K562 (cell line): ENCODE measurements around the gene CLSTN1. TPM values are rescaled to one million over a fixed set of nuclear protein-coding genes. Genes with fewer than 3 reads are reported as not detected.

Source experiments
- CBFA2T2 ChIP-seq: fragments of 450-650 bp; conservative IDR thresholded peaks from 2 replicates; pipeline ENCODE4 v1.6.1; 2017; ENCODE audit warnings: mild to moderate bottlenecking
- CC2D1A ChIP-seq: fragments of 450-650 bp; IDR thresholded peaks from 2 replicates; pipeline ENCODE4 v1.6.1; 2017; ENCODE audit warnings: mild to moderate bottlenecking
- CGGBP1 ChIP-seq: fragments of 250-450 bp; sonication (Bioruptor Pico); IDR thresholded peaks from 2 replicates; pipeline ENCODE4 v1.9.0; 2021; ENCODE audit warnings: mild to moderate bottlenecking
- CHAMP1 ChIP-seq: fragments of 450-650 bp; IDR thresholded peaks from 2 replicates; pipeline ENCODE4 v1.6.1; 2016; ENCODE audit warnings: mild to moderate bottlenecking
- CHD2 ChIP-seq: IDR thresholded peaks from 2 replicates; pipeline ENCODE4 v1.6.1; 2011; ENCODE audit warnings: low read depth, low read length
- HBP1 ChIP-seq: fragments of 450-650 bp; formaldehyde crosslinking; IDR thresholded peaks from 2 replicates; pipeline ENCODE4 v1.4.0; 2022; ENCODE audit warnings: missing genetic modification characterization
- LARP7 ChIP-seq: fragments of 450-650 bp; IDR thresholded peaks from 2 replicates; pipeline ENCODE4 v1.6.1; 2016
- MAZ ChIP-seq, 2 experiments: fragments of 450-650 bp in 1 of 2; sonication (generic) in 1 of 2; formaldehyde crosslinking; IDR thresholded peaks in 1 of 2; conservative IDR thresholded peaks in 1 of 2; 2 replicates each; pipeline versions ENCODE4 v1.4.0 to v1.5.0; 2020; ENCODE audit warnings: mild to moderate bottlenecking in 1 of 2, missing genetic modification reagents in 1 of 2
- MXI1 ChIP-seq: IDR thresholded peaks from 2 replicates; pipeline ENCODE4 v1.6.1; 2011; ENCODE audit warnings: low read depth, mild to moderate bottlenecking, improper control_type of control experiment, low read length
- NFE2L1 ChIP-seq: fragments of 450-650 bp; IDR thresholded peaks from 2 replicates; pipeline ENCODE4 v1.6.1; 2016; ENCODE audit warnings: missing genetic modification characterization, low read depth, mild to moderate bottlenecking, missing compliant biosample characterization, moderate library complexity, borderline replicate concordance
- NFIC ChIP-seq: fragments of 450-650 bp; IDR thresholded peaks from 2 replicates; pipeline ENCODE4 v1.6.1; 2017; ENCODE audit warnings: mild to moderate bottlenecking, inconsistent platforms
- NFXL1 ChIP-seq: fragments of 450-650 bp; formaldehyde crosslinking; IDR thresholded peaks from 2 replicates; pipeline ENCODE4 v1.4.0; 2021; ENCODE audit warnings: mild to moderate bottlenecking
- NR4A1 ChIP-seq, 2 experiments: fragments of 250-450 bp in 1 of 2; fragments of 450-650 bp in 1 of 2; sonication (Bioruptor Pico) in 1 of 2; IDR thresholded peaks; 2 replicates each; pipeline versions ENCODE4 v1.4.0 to v1.6.1; 2016 to 2020; ENCODE audit warnings: mild to moderate bottlenecking in 2 of 2, missing compliant biosample characterization in 1 of 2, missing genetic modification characterization in 1 of 2, moderate library complexity in 1 of 2
- PRPF4 ChIP-seq: fragments of 200-400 bp; formaldehyde crosslinking; IDR thresholded peaks from one replicate; pipeline ENCODE4 v1.6.1; 2017; ENCODE audit warnings: low read length, low read depth, mild to moderate bottlenecking; ENCODE audit not compliant: insufficient read depth, poor library complexity, severe bottlenecking
- PYGO2 ChIP-seq: fragments of 450-650 bp; IDR thresholded peaks from 2 replicates; pipeline ENCODE4 v1.6.1; 2016; ENCODE audit warnings: mild to moderate bottlenecking, missing genetic modification characterization, moderate library complexity, missing compliant biosample characterization
- SNIP1 ChIP-seq: fragments of 450-650 bp; IDR thresholded peaks from 2 replicates; pipeline ENCODE4 v1.7.1; 2017; ENCODE audit warnings: low read depth, mild to moderate bottlenecking
- TAF9B ChIP-seq: fragments of 450-650 bp; IDR thresholded peaks from 2 replicates; pipeline ENCODE4 v1.6.1; 2018; ENCODE audit warnings: mild to moderate bottlenecking; ENCODE audit not compliant: partially characterized antibody
- TCF3 ChIP-seq: sonication (generic); formaldehyde crosslinking; IDR thresholded peaks from 2 replicates; pipeline ENCODE4 v1.4.0; 2020; ENCODE audit warnings: mild to moderate bottlenecking, missing genetic modification reagents
- TRIM25 ChIP-seq: fragments of 450-650 bp; IDR thresholded peaks from 2 replicates; pipeline ENCODE4 v1.7.0; 2016; ENCODE audit warnings: borderline replicate concordance
- ZNF146 ChIP-seq: IDR thresholded peaks from one replicate; pipeline ENCODE4 v1.6.1; 2018; ENCODE audit warnings: missing compliant biosample characterization; ENCODE audit not compliant: unreplicated experiment
- ZNF224 ChIP-seq: sonication (generic); formaldehyde crosslinking; IDR thresholded peaks from 2 replicates; pipeline ENCODE4 v1.8.0; 2022; ENCODE audit warnings: mild to moderate bottlenecking, missing genetic modification reagents
- ZNF408 ChIP-seq: fragments of 250-450 bp; sonication (Bioruptor Pico); IDR thresholded peaks from 2 replicates; pipeline ENCODE4 v1.4.0; 2020; ENCODE audit warnings: low read depth, mild to moderate bottlenecking, moderate library complexity
- ZNF740 ChIP-seq, 3 experiments: fragments of 200-800 bp in 1 of 3; sonication (Bioruptor generic) in 1 of 3; sonication (generic) in 1 of 3; formaldehyde crosslinking in 1 of 3; IDR thresholded peaks; 2 replicates each; pipeline versions ENCODE4 v1.6.1 to v1.8.0; 2016 to 2022; ENCODE audit warnings: mild to moderate bottlenecking in 2 of 3, missing compliant biosample characterization in 2 of 3, missing genetic modification characterization in 2 of 3, missing genetic modification reagents in 1 of 3
- polyA plus RNA-seq, 8 experiments: library from polyadenylated mRNA; depleted of rRNA in 4 of 8; stranded (reverse) in 5 of 8; unstranded in 3 of 8; fragments of >200 nt; fragmentation: Nextera tagmentation in 2 of 8; fragmentation: Illumina TruSeq in 1 of 8; extraction: Ambion mirVana in 2 of 8; extraction: Trizol in 1 of 8; gene quantifications; 2 replicates each; pipeline versions ENCODE4 v1.2.1 to v1.2.3, GENCODE V29; 2011 to 2014; ENCODE audit warnings: inconsistent platforms in 1 of 8, missing spikeins in 1 of 8
- total RNA-seq, 7 experiments: library from RNA; depleted of rRNA in 6 of 7; stranded (reverse); fragments of >200 nt in 6 of 7; fragmentation: Illumina TruSeq in 2 of 7; extraction: Trizol in 2 of 7; gene quantifications; 2 replicates each; pipeline versions ENCODE4 v1.2.1 to v1.2.3, GENCODE V29; 2011 to 2021; ENCODE audit warnings: low replicate concordance in 1 of 7

The CLSTN1 gene
- total and polyA plus RNA-seq, 9 of the 15 experiments (the other 6 are each of a cell fraction or from before 2014, with no cell fraction given), result 1.1 to 32.5 (median 13.3) TPM

GRCh38 chr1:9768983-9769382 lies 54.8 kb downstream of the CLSTN1 start (continued):
- TF ChIP-seq HBP1 (CRISPR knock-in tag), result no peak
- peak; percentile 52; the same call in 1 of the 2 replicates for TF ChIP-seq LARP7
- no peak for TF ChIP-seq NFIC
- TF ChIP-seq NFXL1 (CRISPR knock-in tag), result no peak
- TF ChIP-seq NR4A1 (CRISPR knock-in tag; IDR thresholded peaks at IDR 0.05), result no peak
- no peak for TF ChIP-seq NR4A1 (tag; IDR thresholded peaks at IDR 0.05)
- TF ChIP-seq SNIP1, result no peak
- TF ChIP-seq ZNF146 (CRISPR knock-in tag), result no peak
- no peak for TF ChIP-seq MXI1
- TF ChIP-seq ZNF224 (CRISPR knock-in tag), result no peak
- no peak for TF ChIP-seq CBFA2T2
- TF ChIP-seq CC2D1A, result no peak
- no peak for TF ChIP-seq TAF9B
- no peak for TF ChIP-seq TCF3
- TF ChIP-seq CGGBP1 (CRISPR knock-in tag), result no peak
- TF ChIP-seq MAZ (CRISPR knock-in tag; conservative IDR thresholded peaks at IDR 0.05 in 1 of 2, IDR thresholded peaks at IDR 0.05 in 1 of 2), result no peak
- TF ChIP-seq ZNF408, result no peak
- TF ChIP-seq NFE2L1, result no peak
- TF ChIP-seq PYGO2, result no peak
- no peak for TF ChIP-seq CHD2
- TF ChIP-seq PRPF4, result no peak
- TF ChIP-seq TRIM25, result no peak
- TF ChIP-seq CHAMP1, result no peak
- TF ChIP-seq ZNF740 (CRISPR knock-in tag; IDR thresholded peaks at IDR 0.05), result 0 out of 2 replicates have a peak, but pooled peaks have one; percentile 64
- no peak for TF ChIP-seq ZNF740 (tag; IDR thresholded peaks at IDR 0.05)
